HT1080 (cell line): ENCODE data around the gene GDI1. TPM values are rescaled to one million over a fixed set of nuclear protein-coding genes. Genes with fewer than 3 reads are reported as not detected.

Experiments used
- DNase-seq: peaks from one replicate; pipeline ENCODE4 v3.0.0-alpha.2; 2015; ENCODE audit warnings: low read depth
- total RNA-seq: library from RNA; depleted of rRNA; stranded (reverse); fragments of >200 nt; shearing (Covaris generic); gene quantifications from 2 replicates; pipeline ENCODE4 v1.2.3, GENCODE V29; 2014

Gene GDI1
- total RNA-seq, 1 experiment from 2014 or later, result 64.4 TPM

GRCh38 chrX:154408659-154409221 is 28.2 kb upstream of the GDI1 start:
- no peak for DNase-seq

GRCh38 chrX:154409222-154409871 is 27.6 kb upstream of the GDI1 start, which contains the start of gene DNASE1L1:
Gene DNASE1L1, minus strand, starts transcription at chrX:154409254. Its CDS starts 3,686 bp downstream, at chrX:154405568.
- peak; percentile 94 for DNase-seq

- DNase-seq, result peak; percentile 54
Measured at GRCh38 chrX:154411981-154412340, 25.0 kb upstream of the GDI1 start.

- DNase-seq, result no peak
Measured at GRCh38 chrX:154412468-154412867, 24.5 kb upstream of the GDI1 start.

GRCh38 chrX:154413142-154413541 is 23.8 kb upstream of the GDI1 start:
- DNase-seq, result no peak

GRCh38 chrX:154417157-154417556 is 19.8 kb upstream of the GDI1 start:
- DNase-seq, result no peak

- DNase-seq, result no peak
Measured at GRCh38 chrX:154419189-154419588, 17.8 kb upstream of the GDI1 start.

- no peak for DNase-seq
Measured at GRCh38 chrX:154419688-154420401, 17.1 kb upstream of the GDI1 start.

GRCh38 chrX:154420402-154420756 is 16.6 kb upstream of the GDI1 start:
- no peak for DNase-seq

- no peak for DNase-seq
Measured at GRCh38 chrX:154426916-154427770, 9.8 kb upstream of the GDI1 start.

- peak; percentile 92 for DNase-seq
Measured at GRCh38 chrX:154428176-154429171, 8.5 kb upstream of the GDI1 start, which contains the start of gene ATP6AP1. Gene ATP6AP1, plus strand, starts transcription at chrX:154428677. Its CDS starts 16 bp downstream, at chrX:154428693.

GRCh38 chrX:154429711-154430110 is 7.2 kb upstream of the GDI1 start:
- DNase-seq, result no peak

- no peak for DNase-seq
Measured at GRCh38 chrX:154430479-154430878, 6.5 kb upstream of the GDI1 start.

- no peak for DNase-seq
Measured at GRCh38 chrX:154430916-154431315, 6.0 kb upstream of the GDI1 start.

- no peak for DNase-seq
Measured at GRCh38 chrX:154431341-154431740, 5.6 kb upstream of the GDI1 start.

GRCh38 chrX:154432210-154432609 is 4.7 kb upstream of the GDI1 start:
- no peak for DNase-seq

- no peak for DNase-seq
Measured at GRCh38 chrX:154433605-154434004, 3.3 kb upstream of the GDI1 start.

GRCh38 chrX:154434394-154435168 is 2.4 kb upstream of the GDI1 start:
- DNase-seq, result no peak

GRCh38 chrX:154435171-154435733 is 1.7 kb upstream of the GDI1 start:
- no peak for DNase-seq
